ENCODE measurements around the gene RBCK1.
"Not testable (repeated sequence)": the region's sequence is repeated elsewhere in the genome, so short reads cannot be mapped to it uniquely, and the experiment has no call there.

RBCK1 gene

GRCh38 chr20:370977-371754 is 36.9 kb upstream of the RBCK1 start:
- Mint-ChIP-seq H3K27me3 (peaks cover 6% of the 10 kb centered on the region), H3K36me3 (ENCODE audit: low read depth) (no peaks in the 10 kb centered on the region), H3K4me3 (no peak overlapping the region), H3K9me3 (no peaks in the 10 kb centered on the region), H3K27ac (no peak overlapping the region), H3K4me1 (peaks cover 30% of the 10 kb centered on the region)
- no peak for ATAC-seq
- DNase-seq, result no peak

GRCh38 chr20:371755-372542 is 36.1 kb upstream of the RBCK1 start:
- Mint-ChIP-seq H3K27ac (no peak overlapping the region), H3K27me3 (peaks cover 6% of the 10 kb centered on the region), H3K4me1 (peaks cover 26% of the 10 kb centered on the region), H3K36me3 (ENCODE audit: low read depth) (no peaks in the 10 kb centered on the region), H3K4me3 (no peak overlapping the region), H3K9me3 (no peaks in the 10 kb centered on the region)
- ATAC-seq (no peak), DNase-seq (no peak)

GRCh38 chr20:372543-373082 is 35.5 kb upstream of the RBCK1 start:
- not testable (repeated sequence) for H3K4me3 Mint-ChIP-seq; DNase-seq; H3K36me3 Mint-ChIP-seq (ENCODE audit: low read depth); H3K27me3 Mint-ChIP-seq; H3K27ac Mint-ChIP-seq; H3K9me3 Mint-ChIP-seq
- ATAC-seq, result peak; percentile 75
- H3K4me1 Mint-ChIP-seq, result peaks cover 26% of the 10 kb centered on the region

GRCh38 chr20:373171-373890 is 34.8 kb upstream of the RBCK1 start:
- Mint-ChIP-seq H3K9me3 (no peaks in the 10 kb centered on the region), H3K4me1 (peaks cover 26% of the 10 kb centered on the region), H3K27ac (no peak overlapping the region), H3K36me3 (ENCODE audit: low read depth) (no peaks in the 10 kb centered on the region), H3K27me3 (peaks cover 3% of the 10 kb centered on the region), H3K4me3 (no peak overlapping the region)
- DNase-seq, result peak; percentile 18
- ATAC-seq, result peak; percentile 13

GRCh38 chr20:375265-375889 is 32.7 kb upstream of the RBCK1 start:
- no peak overlapping the region for H3K4me3 Mint-ChIP-seq
- no peaks in the 10 kb centered on the region for H3K36me3 Mint-ChIP-seq (ENCODE audit: low read depth)
- no peak for DNase-seq
- no peaks in the 10 kb centered on the region for H3K27me3 Mint-ChIP-seq
- H3K9me3 Mint-ChIP-seq, result no peaks in the 10 kb centered on the region
- no peak overlapping the region for H3K27ac Mint-ChIP-seq
- peaks cover 30% of the 10 kb centered on the region for H3K4me1 Mint-ChIP-seq
- ATAC-seq, result no peak

- Mint-ChIP-seq H3K27me3 (no peaks in the 10 kb centered on the region), H3K9me3 (no peaks in the 10 kb centered on the region), H3K27ac (no peak overlapping the region), H3K36me3 (ENCODE audit: low read depth) (no peaks in the 10 kb centered on the region), H3K4me1 (peaks cover 29% of the 10 kb centered on the region), H3K4me3 (no peak overlapping the region)
- ATAC-seq (no peak), DNase-seq (no peak)
Observed at GRCh38 chr20:376089-376488, 32.0 kb upstream of the RBCK1 start.

GRCh38 chr20:376750-377149 is 31.3 kb upstream of the RBCK1 start:
- no peaks in the 10 kb centered on the region for H3K27me3 Mint-ChIP-seq
- no peaks in the 10 kb centered on the region for H3K9me3 Mint-ChIP-seq
- H3K27ac Mint-ChIP-seq, result no peak overlapping the region
- peaks cover 25% of the 10 kb centered on the region for H3K4me1 Mint-ChIP-seq
- DNase-seq (no peak), ATAC-seq (no peak)
- no peak overlapping the region for H3K4me3 Mint-ChIP-seq
- H3K36me3 Mint-ChIP-seq (ENCODE audit: low read depth), result no peaks in the 10 kb centered on the region

- H3K27me3 Mint-ChIP-seq; H3K27ac Mint-ChIP-seq; H3K9me3 Mint-ChIP-seq; H3K4me3 Mint-ChIP-seq; H3K36me3 Mint-ChIP-seq (ENCODE audit: low read depth); DNase-seq; ATAC-seq: not testable (repeated sequence)
- peaks cover 19% of the 10 kb centered on the region for H3K4me1 Mint-ChIP-seq
Observed at GRCh38 chr20:377578-377977, 30.5 kb upstream of the RBCK1 start.

GRCh38 chr20:378961-379336 is 29.1 kb upstream of the RBCK1 start:
- H3K27ac Mint-ChIP-seq, result no peak overlapping the region
- no peaks in the 10 kb centered on the region for H3K36me3 Mint-ChIP-seq (ENCODE audit: low read depth)
- H3K9me3 Mint-ChIP-seq, result no peaks in the 10 kb centered on the region
- H3K4me3 Mint-ChIP-seq, result peak overlapping the region; percentile 82
- H3K4me1 Mint-ChIP-seq, result peaks cover 18% of the 10 kb centered on the region
- H3K27me3 Mint-ChIP-seq, result no peaks in the 10 kb centered on the region
- no peak for DNase-seq
- no peak for ATAC-seq

- Mint-ChIP-seq H3K36me3 (ENCODE audit: low read depth) (peaks cover 6% of the 10 kb centered on the region), H3K4me1 (peaks cover 21% of the 10 kb centered on the region), H3K9me3 (no peaks in the 10 kb centered on the region), H3K27me3 (no peaks in the 10 kb centered on the region), H3K27ac (peak overlapping the region; percentile 81), H3K4me3 (peak overlapping the region; percentile 82)
- peak; percentile 69 for ATAC-seq
- peak; percentile 79 for DNase-seq
Observed at GRCh38 chr20:380763-381580, 27.1 kb upstream of the RBCK1 start.

GRCh38 chr20:381581-382290 is 26.4 kb upstream of the RBCK1 start:
- H3K27ac Mint-ChIP-seq, result peak overlapping the region; percentile 59
- DNase-seq (peak; percentile 80), ATAC-seq (peak; percentile 69)
- H3K9me3 Mint-ChIP-seq, result no peaks in the 10 kb centered on the region
- H3K4me1 Mint-ChIP-seq, result peaks cover 21% of the 10 kb centered on the region
- H3K36me3 Mint-ChIP-seq (ENCODE audit: low read depth), result peaks cover 8% of the 10 kb centered on the region
- peak overlapping the region; percentile 80 for H3K4me3 Mint-ChIP-seq
- no peaks in the 10 kb centered on the region for H3K27me3 Mint-ChIP-seq

GRCh38 chr20:382291-383115 is 25.6 kb upstream of the RBCK1 start:
- H3K9me3 Mint-ChIP-seq, result no peaks in the 10 kb centered on the region
- ATAC-seq (peak; percentile 5), DNase-seq (no peak)
- peak overlapping the region; percentile 80 for H3K4me3 Mint-ChIP-seq
- H3K4me1 Mint-ChIP-seq, result peaks cover 21% of the 10 kb centered on the region
- H3K27ac Mint-ChIP-seq, result peak overlapping the region; percentile 59
- no peaks in the 10 kb centered on the region for H3K27me3 Mint-ChIP-seq
- H3K36me3 Mint-ChIP-seq (ENCODE audit: low read depth), result peaks cover 13% of the 10 kb centered on the region
